ENCODE measurements around the gene ELAPOR2. TPM values are rescaled to one million over a fixed set of nuclear protein-coding genes. Genes with fewer than 3 reads are reported as not detected.

The ELAPOR2 gene
- total and polyA plus RNA-seq, 2 of the 13 experiments (the other 11 are each of a cell fraction or from before 2014, with no cell fraction given): 7.8 to 8.4 TPM

DNA sequence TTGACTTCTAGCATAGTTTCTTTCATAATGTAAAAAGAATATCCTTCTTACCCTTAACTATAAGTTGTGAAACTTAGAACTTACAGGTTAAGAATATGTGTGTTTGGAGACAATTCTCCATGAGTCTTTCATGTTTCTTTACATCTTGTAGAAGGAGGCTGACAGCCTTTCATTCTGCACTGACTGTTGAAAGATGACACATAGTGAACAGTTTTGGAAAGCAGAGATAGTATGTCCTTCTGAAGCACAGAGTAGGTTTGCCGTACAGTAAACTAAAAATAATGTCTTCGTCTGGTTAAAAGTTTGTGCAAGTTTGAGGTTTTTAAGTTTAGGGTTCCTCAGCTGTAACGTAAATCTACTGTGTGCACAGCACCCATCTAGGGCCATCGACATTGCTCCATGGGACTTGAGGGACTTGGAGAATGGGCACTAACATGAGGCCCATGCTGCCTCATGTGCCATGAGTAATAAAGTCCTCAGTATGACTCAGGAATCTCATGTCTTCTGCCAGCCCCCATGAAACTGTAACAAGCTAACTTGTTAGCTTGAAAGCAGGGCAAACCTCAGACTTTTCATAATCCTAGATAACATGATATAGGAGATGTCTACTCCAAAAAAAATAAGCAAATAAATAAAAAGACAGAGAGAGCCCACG is 24.5 kb upstream of the ELAPOR2 start (continued):
- TF ChIP-seq, protein P1, sequence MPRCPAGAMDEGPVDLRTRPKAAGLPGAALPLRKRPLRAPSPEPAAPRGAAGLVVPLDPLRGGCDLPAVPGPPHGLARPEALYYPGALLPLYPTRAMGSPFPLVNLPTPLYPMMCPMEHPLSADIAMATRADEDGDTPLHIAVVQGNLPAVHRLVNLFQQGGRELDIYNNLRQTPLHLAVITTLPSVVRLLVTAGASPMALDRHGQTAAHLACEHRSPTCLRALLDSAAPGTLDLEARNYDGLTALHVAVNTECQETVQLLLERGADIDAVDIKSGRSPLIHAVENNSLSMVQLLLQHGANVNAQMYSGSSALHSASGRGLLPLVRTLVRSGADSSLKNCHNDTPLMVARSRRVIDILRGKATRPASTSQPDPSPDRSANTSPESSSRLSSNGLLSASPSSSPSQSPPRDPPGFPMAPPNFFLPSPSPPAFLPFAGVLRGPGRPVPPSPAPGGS (CRISPR knock-in tag; IDR thresholded peaks at IDR 0.05): no peak
- TF ChIP-seq ZNF33A (CRISPR knock-in tag; IDR thresholded peaks at IDR 0.05; ENCODE audit: borderline replicate concordance): no peak
- no peak for TF ChIP-seq ASH2L (IDR thresholded peaks at IDR 0.05; ENCODE audit: insufficient read length, low read depth, low read length)
- TF ChIP-seq PAWR (CRISPR knock-in tag; IDR thresholded peaks at IDR 0.05; ENCODE audit: borderline replicate concordance): no peak
- TF ChIP-seq, protein P2, sequence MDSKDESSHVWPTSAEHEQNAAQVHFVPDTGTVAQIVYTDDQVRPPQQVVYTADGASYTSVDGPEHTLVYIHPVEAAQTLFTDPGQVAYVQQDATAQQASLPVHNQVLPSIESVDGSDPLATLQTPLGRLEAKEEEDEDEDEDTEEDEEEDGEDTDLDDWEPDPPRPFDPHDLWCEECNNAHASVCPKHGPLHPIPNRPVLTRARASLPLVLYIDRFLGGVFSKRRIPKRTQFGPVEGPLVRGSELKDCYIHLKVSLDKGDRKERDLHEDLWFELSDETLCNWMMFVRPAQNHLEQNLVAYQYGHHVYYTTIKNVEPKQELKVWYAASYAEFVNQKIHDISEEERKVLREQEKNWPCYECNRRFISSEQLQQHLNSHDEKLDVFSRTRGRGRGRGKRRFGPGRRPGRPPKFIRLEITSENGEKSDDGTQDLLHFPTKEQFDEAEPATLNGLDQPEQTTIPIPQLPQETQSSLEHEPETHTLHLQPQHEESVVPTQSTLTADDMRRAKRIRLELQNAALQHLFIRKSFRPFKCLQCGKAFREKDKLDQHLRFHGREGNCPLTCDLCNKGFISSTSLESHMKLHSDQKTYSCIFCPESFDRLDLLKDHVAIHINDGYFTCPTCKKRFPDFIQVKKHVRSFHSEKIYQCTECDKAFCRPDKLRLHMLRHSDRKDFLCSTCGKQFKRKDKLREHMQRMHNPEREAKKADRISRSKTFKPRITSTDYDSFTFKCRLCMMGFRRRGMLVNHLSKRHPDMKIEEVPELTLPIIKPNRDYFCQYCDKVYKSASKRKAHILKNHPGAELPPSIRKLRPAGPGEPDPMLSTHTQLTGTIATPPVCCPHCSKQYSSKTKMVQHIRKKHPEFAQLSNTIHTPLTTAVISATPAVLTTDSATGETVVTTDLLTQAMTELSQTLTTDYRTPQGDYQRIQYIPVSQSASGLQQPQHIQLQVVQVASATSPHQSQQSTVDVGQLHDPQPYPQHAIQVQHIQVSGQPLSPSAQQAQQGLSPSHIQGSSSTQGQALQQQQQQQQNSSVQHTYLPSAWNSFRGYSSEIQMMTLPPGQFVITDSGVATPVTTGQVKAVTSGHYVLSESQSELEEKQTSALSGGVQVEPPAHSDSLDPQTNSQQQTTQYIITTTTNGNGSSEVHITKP (CRISPR knock-in tag; IDR thresholded peaks at IDR 0.05; ENCODE audit: low read depth): no peak
- TF ChIP-seq RARA (CRISPR knock-in tag; IDR thresholded peaks at IDR 0.05): no peak
- TF ChIP-seq ZNF207 (IDR thresholded peaks at IDR 0.05; ENCODE audit: borderline replicate concordance): no peak

DNA sequence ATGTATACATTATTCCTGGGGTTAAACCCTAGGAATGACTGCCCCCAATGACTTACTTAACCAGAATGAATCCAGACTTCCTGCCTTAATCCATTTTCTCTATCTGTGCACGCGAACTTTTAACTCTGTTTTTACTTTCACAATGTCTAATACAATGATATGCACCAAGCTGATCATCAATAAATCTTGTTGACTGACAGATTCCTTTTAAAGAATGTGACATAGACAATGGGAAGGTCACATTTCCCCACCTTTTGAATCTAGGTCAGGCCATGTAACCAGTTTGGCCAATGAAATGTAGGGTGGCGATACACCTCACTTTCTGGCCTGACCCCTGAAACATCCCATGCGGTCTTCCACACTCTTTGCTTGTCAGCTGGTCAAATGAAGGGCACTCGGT is 23.2 kb upstream of the ELAPOR2 start:
- no peaks in the 10 kb centered on the region for H3K4me1 ChIP-seq (ENCODE audit: insufficient read depth, low read length)
- H3K4me2 ChIP-seq (ENCODE audit: low read depth, low read length): no peak overlapping the region
- FAIRE-seq (no peak), ATAC-seq (no peak), DNase-seq (ENCODE audit: low spot score) (no peak)
- no peak overlapping the region for H3K27ac ChIP-seq (ENCODE audit: extremely low read length, insufficient read depth, low read length)
- no peaks in the 10 kb centered on the region for H3K27me3 ChIP-seq (ENCODE audit: control insufficient read depth in 1 of 2, insufficient read depth in 2 of 2, low read length in 2 of 2)
- no peaks in the 10 kb centered on the region for H3K9me3 ChIP-seq (ENCODE audit: low read length)
- WGBS (ENCODE audit: low lambda C conversion rate): 35% methylated on average over 5 of the region's 5 CpGs
- ChIA-PET POLR2A (no interaction called here), CTCF (ENCODE audit: low intra/inter-chr PET ratio, low total read pairs) (no interaction called here)
- no peak overlapping the region for H2AFZ ChIP-seq (ENCODE audit: low read length)
- H3K79me2 ChIP-seq (ENCODE audit: insufficient read depth, low read length): no peaks in the 10 kb centered on the region
- no peak overlapping the region for H3K4me3 ChIP-seq (replicated peaks in 1 of 3; ENCODE audit: insufficient read depth in 1 of 3, low read depth in 2 of 3, low read length in 3 of 3)
- H3K9ac ChIP-seq (ENCODE audit: insufficient read depth, low read depth, low read length): no peak overlapping the region
- intact Hi-C loops (cut with micrococcal nuclease; ENCODE audit: unreplicated experiment): no loop called here
- BruUV-seq (replicated peaks): no TSS peak
- in situ Hi-C loops (cut with HindIII; ENCODE audit: extremely low pct_ligation_motif_present, low pct_unique_long_range_greater_than_20kb): no loop called here
- no peaks in the 10 kb centered on the region for H4K20me1 ChIP-seq (ENCODE audit: insufficient read depth, low read length)
- no peaks in the 10 kb centered on the region for H3K36me3 ChIP-seq (replicated peaks in 1 of 2; ENCODE audit: control insufficient read depth in 1 of 2, insufficient read depth in 2 of 2, low read length in 2 of 2)
- TF ChIP-seq ZNF83 (CRISPR knock-in tag; IDR thresholded peaks at IDR 0.05; ENCODE audit: borderline replicate concordance): no peak
- TF ChIP-seq ATAD3A (CRISPR knock-in tag; IDR thresholded peaks at IDR 0.05): no peak
- no peak for TF ChIP-seq MTF2 (CRISPR knock-in tag; IDR thresholded peaks at IDR 0.05; ENCODE audit: borderline replicate concordance)
- TF ChIP-seq, protein P3, sequence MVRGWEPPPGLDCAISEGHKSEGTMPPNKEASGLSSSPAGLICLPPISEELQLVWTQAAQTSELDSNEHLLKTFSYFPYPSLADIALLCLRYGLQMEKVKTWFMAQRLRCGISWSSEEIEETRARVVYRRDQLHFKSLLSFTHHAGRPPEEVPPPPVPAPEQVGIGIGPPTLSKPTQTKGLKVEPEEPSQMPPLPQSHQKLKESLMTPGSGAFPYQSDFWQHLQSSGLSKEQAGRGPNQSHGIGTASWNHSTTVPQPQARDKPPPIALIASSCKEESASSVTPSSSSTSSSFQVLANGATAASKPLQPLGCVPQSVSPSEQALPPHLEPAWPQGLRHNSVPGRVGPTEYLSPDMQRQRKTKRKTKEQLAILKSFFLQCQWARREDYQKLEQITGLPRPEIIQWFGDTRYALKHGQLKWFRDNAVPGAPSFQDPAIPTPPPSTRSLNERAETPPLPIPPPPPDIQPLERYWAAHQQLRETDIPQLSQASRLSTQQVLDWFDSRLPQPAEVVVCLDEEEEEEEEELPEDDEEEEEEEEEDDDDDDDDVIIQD (CRISPR knock-in tag; IDR thresholded peaks at IDR 0.05; ENCODE audit: low read depth): no peak
- TF ChIP-seq DNMT1 (CRISPR knock-in tag; IDR thresholded peaks at IDR 0.05): no peak
- TF ChIP-seq LCORL (IDR thresholded peaks at IDR 0.05): no peak
- TF ChIP-seq LCORL (CRISPR knock-in tag; IDR thresholded peaks at IDR 0.05): no peak
- no peak for TF ChIP-seq CCDC6 (CRISPR knock-in tag; IDR thresholded peaks at IDR 0.05)
- no peak for TF ChIP-seq ASH2L (IDR thresholded peaks at IDR 0.05; ENCODE audit: insufficient read length, low read depth, low read length)
- no peak for TF ChIP-seq FLYWCH1 (CRISPR knock-in tag; IDR thresholded peaks at IDR 0.05)
- TF ChIP-seq TEAD2 (CRISPR knock-in tag; IDR thresholded peaks at IDR 0.05): no peak
- no peak for TF ChIP-seq ZFP37 (CRISPR knock-in tag; IDR thresholded peaks at IDR 0.05; ENCODE audit: borderline replicate concordance)
- TF ChIP-seq KAT8 (CRISPR knock-in tag; IDR thresholded peaks at IDR 0.05): no peak

All from HepG2 (cell line).